T-helper 1 cell (primary cell): ENCODE results near the gene CDCA5.

Experiments
- DNase-seq, 5 donors: peaks; one replicate each; pipeline ENCODE4 v3.0.0-alpha.2; 2012 to 2020

CDCA5 gene

DNA sequence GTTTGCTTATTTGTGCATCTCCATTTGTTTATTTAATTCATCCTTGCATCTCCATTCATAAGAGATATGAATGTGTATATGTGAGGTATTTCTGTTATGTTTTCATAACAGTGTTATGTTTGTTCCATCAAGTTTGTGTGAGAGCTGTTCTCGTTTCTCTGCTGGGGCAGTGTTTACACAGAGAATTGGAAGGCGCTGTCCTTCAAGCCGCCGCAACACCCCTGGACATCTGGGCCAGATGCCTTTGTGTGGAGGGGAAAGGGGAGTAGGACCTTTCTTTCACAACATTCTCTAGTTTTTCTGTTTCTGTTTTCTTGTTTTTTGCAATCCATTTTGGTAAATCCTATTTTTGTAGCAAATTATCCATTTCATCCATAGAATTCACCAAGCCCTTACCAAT, 20.8 kb upstream of the CDCA5 start:
- no peak for DNase-seq

DNA sequence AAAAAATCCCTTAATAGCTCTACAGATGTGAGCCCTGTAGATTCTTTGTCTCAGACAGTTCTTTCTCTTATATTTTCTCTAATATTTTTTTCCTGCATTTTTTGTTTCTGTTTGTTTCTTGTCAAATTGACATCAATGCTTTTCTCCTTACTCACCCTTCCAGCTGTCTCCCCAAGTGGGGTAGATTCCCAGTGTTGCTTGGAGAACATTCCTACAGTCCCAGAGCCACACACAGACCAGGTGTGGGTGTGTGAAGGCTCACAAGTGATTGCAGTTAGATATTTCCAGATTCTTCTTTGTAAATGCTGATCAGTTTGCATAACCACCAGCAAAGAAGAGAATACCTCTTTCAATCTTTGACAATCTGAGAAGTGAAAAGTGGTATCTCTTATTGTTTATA, 19.6 kb upstream of the CDCA5 start:
- DNase-seq: no peak

DNA sequence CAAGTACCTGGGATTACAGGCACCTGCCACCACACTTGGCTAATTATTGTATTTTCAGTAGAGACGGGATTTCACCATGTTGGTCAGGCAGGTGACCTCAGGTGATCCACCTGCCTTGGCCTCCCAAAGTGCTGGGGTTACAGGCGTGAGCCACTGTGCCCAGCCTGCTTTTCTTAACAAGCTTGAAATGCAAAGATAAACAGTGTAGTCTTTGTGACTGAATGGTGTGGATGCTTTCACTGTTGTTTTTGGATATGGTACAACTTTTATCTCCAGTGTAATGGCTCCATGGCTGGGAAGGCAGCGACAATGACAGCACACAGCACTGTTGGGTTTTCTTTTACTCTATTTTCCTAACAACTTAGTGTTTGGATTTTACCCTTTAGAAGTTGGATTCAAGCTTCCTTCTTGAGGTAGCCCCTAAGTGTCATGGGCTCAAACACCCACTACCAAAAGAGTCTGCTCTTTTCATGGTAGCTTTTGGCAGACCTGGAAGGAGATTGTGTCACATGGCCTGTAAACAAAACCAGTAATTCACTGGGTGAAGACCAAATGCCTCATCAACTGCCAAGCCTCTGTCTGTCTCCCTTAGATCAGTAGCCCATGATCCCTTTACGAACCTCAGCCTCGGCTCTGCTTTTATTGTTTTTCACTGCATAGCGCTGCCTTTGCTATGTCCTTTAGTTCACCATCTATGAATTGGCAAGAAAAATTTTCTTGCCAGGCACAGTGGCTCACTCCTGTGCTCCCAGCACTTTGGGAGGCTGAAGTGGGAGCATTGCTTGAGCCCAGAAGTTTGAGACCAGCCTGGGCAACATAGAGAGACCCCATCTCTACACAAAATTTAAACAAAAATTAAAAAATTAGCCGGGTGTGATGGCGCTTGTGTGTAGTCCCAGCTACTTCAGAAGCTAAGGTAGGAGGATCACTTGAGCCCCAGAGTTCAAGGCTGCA, 18.6 kb upstream of the CDCA5 start:
- no peak for DNase-seq

DNA sequence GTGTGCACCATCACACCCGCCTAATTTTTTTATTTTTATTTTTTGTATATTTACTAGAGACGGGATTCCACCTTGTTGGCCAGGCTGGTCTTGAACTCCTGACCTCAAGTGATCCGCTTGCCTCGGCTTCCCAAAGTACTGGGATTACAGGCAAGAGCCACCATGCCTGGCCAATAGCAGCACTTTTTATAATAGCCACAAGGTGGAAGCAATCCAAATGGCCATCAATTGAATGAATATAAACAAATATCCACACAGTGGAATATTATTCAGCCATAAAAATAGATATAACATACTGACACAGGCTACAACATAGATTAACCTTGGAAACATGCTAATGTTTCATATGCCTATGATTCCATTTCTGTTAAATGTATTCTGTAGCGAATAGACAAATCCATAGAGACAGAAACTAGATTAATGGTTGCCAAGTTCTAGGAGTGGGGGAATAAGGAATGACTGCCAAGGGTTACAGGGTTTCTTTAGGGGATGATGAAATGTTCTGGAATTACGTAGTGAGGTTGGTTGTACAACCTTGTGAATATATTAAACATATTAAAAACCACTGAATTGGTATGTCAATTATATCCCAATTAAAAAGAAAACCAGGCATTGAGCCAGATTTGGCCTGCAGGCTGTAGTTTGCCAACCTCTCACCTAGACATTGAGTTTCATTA, 17.0 kb upstream of the CDCA5 start:
- no peak for DNase-seq

DNA sequence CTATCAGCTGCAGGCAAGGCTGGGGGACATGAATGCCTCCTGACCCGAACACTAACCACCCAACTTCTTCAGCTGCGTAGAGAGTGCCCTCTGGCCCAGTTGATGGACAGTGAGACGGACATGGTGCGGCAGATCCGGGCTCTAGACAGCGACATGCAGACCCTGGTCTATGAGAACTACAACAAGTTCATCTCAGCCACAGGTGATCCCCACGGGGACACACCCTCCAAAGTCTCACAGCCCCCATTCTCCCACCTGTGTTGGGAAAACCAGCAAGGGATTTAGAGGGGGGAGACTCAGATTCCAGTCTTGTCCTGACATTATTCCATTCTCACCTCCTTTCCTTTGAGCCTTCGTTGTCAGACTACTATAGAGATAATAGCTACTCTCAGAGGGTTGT, 13.1 kb upstream of the CDCA5 start:
- DNase-seq: no peak

DNA sequence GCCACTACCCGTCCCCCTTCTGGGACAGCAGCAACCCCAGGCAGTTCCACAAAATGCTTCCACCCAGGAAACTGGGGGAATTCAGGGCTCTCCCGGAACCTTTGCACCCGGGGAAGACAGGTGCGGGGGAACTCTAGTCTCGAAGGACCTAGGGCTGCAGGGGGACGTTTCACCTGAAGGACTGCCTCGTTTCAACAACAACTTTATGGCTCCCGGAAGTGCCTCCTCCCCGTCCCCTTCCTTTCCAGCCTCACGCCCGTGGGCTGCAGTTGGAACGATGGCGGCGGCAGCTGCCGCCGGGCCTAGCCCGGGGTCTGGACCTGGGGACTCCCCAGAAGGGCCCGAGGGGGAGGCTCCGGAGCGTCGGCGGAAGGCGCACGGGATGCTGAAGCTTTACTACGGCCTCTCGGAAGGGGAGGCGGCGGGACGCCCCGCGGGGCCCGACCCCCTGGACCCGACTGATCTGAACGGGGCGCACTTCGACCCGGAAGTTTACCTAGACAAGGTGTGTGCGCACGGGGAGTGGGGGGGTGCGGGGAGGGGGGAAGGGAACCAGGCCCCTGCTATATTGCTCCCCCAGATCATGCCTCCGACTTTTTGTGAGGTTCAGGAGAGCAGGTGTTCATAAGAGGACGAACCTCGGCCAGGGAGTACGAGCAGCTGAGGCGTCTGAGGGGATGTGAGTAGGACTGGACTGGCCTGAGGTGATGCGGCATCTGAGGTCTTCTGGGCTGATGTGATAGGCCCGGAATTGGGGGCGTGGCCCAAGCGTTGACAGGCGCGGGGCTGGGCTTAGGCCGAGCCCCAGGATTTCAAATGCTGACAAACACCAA, 12.3 kb upstream of the CDCA5 start, which contains the start of gene VPS51:
TSS of gene VPS51 (plus strand) at position 241 of the 833 bp plus-strand sequence. CDS start at position 278, 37 bp downstream.
- peak; percentile 65 to 90 (median 79) for DNase-seq

DNA sequence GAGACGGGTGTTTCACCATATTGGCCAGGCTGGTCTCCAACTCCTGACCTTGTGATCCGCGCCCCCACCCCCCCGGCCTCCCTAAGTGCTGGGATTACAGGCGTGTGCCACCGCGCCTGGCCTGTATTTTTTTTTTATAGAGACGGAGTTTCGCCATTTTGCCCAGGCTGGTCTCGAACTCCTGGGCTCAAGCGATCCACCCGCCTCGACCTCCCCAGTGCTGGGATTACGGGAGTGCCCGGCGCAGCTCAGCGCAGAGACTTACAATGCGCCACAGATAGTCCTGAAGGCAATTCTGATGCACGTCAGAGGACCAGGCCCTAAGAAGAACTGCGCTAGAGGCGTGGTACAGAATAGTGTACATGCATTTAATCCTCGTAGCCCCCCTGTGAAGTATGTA, 11.6 kb upstream of the CDCA5 start:
- no peak for DNase-seq

DNA sequence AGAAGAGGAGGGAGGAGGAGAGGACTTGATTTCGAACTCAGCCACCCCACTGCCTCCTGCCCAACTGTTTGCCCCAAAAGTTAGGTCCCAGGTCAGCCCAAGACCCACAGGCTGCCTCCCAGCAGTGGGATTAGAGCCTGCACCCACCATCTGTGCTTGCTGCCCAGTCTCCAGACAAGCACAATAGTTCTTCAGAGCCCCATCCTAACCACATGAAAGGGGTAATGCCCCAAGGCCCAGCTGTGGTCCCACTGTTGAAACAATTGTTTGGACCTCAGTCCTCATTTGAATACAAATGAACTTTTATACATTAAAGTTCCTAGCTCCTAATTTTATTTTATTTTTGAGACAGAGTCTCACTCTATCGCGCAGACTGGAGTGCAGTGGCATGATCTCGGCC, 6.8 kb upstream of the CDCA5 start:
- no peak for DNase-seq

DNA sequence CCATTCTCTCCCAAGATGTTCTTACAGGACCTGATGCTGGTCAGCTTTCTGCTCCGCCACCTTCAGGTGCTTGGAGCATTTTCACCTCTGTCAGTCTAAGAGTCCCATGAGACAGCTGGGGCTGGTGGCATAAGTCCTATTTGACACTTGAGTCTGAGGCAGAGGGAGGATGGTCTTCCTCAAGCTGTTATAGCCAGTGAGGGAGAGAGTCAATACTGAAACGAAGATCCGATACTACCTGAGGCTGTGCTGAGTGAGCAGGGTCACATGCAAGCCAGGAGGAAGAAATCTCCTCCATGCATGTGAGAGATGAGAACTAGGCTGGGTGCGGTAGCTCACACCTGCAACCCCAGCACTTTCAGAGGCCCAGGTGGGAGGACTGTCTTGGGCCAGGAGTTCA, 5.8 kb upstream of the CDCA5 start:
- DNase-seq: no peak

DNA sequence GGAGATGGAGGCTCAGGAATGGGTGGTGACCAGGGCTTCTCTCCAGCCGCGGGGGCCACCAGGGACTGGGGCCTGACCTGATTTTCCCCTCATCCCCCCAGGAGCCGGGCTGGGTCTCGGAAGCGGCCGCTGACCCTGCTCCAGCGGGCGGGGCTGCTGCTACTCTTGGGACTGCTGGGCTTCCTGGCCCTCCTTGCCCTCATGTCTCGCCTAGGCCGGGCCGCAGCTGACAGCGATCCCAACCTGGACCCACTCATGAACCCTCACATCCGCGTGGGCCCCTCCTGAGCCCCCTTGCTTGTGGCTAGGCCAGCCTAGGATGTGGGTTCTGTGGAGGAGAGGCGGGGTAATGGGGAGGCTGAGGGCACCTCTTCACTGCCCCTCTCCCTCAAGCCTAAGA, 4.0 kb upstream of the CDCA5 start:
- DNase-seq: no peak

DNA sequence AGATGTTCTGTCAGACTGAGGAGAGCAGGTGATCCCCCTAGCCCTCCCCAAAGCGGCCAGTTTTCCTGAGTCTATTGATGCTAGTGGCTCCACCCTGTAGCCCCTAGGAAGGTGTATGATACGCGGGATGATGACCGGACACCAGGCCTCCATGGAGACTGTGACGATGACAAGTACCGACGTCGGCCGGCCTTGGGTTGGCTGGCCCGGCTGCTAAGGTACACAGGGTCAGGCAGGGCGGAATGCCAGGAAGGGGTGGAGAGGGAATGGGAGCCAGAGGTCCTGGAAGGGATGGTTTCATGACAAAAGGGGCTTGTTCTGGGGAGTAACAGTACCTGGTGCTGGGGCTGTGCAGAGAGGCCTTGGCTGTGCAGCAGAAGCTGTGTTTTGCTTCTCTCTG, 3.4 kb upstream of the CDCA5 start:
- no peak for DNase-seq

DNA sequence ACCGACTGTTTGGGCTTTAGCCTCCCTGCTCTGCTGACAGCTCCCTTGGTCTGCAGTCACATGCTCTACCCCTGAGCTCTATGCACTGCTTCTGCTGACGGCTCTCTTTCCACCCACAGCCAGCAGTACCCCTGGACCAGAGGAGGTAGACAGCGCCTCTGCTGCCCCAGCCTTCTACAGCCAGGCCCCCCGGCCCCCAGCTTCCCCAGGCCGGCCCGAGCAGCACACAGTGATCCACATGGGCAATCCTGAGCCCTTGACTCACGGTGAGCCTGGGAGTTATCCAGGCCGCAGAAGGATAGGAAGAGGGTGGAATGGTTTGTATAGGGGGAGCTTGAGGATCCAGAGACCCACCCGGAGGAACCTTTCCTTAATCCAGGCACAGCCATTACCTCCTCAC, 3.0 kb upstream of the CDCA5 start:
- no peak for DNase-seq

DNA sequence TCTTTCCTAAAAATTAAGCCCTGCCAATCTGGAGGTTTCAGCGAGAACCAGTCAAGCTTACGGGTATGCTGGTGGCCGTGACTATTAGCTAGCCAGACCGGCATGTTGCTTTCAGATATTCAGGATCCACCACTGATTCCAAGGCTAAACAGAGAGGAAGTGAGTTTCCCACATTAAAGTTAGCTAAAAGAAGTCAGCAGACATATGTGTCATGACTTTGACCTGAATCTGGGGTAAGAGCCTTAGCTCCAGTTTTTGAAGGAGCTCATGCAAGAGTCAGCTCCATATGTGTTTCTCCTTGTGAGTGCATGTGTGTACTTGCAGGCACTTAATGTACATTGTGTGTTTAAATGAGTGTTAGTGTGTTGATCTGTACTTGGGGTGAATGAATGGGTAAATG, 1.6 kb upstream of the CDCA5 start:
- no peak for DNase-seq

DNA sequence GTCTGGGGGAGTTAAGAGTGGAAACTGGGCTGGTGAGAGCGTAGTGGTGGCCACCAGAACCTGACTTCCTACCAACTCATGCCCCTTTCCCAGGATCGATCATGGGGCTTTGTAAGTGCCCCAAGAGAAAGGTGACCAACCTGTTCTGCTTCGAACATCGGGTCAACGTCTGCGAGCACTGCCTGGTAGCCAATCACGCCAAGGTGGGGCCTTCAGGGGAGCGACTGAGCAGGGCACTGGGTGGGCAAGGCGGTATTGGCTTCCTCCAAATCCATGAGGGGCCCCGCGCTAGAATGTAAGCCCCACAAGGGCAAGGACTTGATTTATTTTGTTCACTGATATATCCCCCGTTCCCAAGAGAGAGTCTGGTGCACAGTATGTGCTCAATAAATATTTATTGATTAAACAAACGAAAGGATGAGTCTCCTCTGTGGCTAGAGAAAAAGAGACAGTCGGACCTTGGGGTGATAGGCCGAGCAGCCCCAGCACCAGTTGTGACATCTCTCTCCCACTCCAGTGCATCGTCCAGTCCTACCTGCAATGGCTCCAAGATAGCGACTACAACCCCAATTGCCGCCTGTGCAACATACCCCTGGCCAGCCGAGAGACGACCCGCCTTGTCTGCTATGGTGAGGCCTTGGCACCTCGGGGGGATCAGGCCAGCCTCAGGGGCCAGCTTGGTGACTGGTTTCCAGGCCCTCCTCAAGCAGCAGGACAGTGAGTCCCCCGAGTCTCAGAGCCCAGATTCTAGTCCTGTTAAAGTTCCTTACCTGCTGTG, 947 bp upstream of the CDCA5 start:
- no peak for DNase-seq

DNA sequence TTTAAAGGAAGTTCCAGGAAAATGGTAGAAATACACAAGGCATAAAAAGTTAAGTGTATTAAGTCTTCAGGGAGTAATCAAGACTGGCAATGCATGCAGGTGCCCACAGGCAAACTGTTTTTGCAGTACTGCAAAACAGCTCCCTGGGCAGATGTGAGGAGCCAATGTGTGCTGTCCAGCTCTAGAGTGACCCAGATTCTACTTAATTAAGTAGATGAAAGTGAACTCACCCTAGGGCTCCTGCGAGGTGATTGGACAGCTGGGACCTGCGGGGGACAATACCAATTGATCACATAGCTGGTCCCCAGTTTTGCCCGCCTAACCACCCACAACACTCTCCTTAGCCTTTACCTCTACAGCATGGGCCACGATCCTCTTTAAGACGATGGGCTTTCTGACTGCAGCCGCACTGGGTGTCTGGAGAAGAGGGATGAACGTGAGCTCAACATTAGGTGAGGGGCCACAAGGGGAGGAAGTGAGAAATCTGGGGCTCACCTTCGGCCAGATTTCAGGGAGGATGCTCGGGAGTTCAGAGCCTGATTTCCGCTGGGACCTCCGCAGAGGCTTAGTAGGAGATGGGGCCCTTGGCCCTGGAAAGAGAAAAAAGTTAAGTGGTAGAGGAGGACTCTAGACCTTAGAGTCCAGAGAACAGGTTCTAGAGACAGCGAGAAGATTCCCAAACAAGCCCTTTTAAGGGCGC, 556 bp downstream of the CDCA5 start:
- DNase-seq: no peak

DNA sequence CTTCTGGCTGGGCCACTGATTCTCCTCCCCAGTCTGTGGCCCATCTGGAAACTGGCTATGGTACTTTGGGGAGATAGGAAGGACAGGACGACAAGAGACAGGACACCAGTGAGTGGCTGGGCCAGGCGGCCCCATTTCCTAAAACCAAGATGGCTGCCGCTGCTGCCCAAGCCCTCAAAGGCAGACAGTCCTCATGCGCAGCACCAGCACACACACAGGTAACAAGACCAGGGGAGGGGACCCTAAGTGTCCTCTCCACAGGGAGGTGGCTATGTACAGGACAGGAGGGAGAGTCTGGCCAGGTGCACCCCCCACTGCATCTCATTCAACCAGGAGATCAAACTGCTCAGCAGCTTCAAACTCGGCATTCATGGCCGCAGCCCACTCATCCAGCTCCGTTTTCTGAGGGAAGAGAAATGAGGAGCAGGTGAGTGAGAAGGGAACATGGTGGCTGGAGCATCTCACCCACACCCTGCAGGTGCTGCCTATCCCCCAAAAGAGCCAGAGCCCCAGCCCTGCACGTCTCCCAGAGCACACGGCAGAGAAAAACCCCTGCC, 5.0 kb downstream of the CDCA5 start:
- no peak for DNase-seq

DNA sequence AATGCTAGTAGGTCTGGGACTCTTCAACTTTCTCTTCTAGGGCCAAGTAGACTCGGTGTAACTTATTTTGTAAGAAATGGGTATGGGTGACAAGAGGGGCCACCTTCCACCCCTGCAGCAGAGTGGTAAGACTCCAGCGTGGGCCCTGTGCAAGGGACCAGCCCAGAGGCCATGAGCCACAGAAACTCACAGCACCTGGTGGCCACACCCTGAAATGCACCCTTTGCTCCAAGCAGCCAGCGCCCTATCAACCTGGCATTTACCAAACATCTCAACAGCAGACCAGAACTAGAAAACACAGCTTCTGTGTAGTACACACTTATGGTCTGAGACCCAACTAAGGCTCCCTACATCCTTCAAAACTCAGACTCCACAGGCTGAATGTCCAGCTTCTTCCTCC, 5.7 kb downstream of the CDCA5 start:
- DNase-seq: peak in 4 of 5 donors; percentile 50 to 71 (median 59)

DNA sequence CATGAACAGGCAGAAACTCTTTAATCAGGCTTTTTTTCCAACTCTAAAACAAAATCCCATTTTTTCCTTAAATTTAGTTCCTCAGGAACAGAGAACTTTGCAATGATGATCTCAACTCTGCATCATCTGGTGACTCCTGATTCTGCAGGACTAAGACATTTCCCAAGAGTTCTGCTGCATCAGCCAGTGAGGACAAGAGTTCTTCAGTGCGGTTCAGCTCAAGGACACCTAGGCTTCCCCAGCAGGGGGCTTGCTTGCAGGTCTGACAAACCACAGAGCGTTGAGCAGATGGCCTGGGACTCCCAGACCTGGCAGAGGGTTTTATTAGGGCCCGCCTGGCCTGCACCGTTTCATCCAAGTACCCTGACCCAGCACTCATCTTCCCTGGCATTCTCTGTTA, 6.4 kb downstream of the CDCA5 start:
- DNase-seq: no peak

DNA sequence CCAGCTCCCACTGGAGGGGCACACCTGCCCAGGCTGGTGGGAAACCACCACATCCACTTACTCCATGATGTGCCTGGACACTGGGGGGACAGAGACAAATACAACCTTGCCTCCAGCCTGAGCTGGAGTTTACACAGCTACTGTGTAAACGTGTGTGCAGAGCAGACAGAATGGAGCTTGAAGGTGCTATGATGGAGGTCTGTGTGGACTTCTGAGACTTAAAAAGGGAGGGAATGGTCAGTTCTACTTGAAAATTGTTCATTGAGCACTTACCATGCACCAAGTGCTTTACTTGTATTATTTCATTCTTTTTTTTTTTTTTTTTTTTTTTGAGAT, 11.2 kb downstream of the CDCA5 start:
- no peak for DNase-seq

DNA sequence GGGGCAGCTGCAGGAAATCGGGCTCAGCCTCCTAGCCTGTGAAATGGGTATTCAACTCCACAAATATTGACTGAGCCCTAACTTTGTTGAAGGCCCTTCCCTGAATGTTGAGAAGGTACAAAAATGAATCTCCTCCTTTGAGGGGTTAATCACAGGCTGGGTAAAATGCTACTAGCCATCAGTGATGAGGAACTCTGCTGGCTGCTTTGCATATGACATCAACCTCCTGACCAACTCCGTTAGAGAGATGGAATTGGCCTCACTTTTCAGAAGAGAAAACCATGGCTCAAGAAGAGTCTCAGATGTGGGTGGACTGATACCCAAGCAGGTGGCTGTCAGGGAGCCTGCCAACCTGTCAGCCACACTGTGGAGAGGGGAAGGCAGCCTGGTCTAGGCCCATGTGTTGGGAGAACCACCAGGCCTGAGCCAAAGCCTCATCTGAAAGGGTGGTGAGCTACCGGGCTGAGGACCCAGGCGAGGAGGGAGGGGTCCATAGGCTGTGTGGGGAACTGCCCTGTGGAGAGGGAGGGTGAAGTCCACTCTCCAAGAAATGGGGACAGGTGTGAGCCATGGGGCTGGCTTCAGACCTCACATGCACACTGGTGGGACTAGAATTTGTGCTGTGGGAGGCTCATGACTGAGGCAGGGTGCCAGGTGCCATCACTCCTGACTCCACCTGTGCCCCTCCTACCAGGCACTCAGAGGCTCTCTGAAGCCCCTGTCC, 11.8 kb downstream of the CDCA5 start:
- DNase-seq: no peak

DNA sequence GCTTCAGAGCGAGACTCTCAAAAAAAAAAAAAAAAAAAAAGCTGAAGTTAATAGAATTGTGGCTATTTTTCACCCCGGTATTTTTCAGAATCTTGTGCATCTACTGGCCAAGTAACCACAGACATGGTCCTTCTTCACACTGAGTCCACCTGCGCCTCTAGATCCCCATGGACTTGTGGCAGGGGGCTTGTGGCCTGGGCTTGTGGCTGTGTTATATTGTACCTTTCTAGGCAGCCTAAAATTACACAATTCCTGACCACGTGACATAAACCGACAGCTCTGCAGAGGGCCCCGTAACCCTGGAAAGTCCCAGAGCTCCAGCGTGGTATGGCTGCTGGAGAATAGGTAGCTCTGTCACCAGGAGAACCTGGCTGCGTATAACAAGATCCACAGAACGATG, 14.6 kb downstream of the CDCA5 start:
- DNase-seq: no peak
